ENCODE measurements around the gene MBD5. TPM values are rescaled to one million over a fixed set of nuclear protein-coding genes. Genes with fewer than 3 reads are reported as not detected.
"Not testable (repeated sequence)": the region's sequence is repeated elsewhere in the genome, so short reads cannot be mapped to it uniquely, and the experiment has no call there.

MBD5 gene
- total RNA-seq, 1 experiment from 2014 or later, result 8.5 TPM

DNA sequence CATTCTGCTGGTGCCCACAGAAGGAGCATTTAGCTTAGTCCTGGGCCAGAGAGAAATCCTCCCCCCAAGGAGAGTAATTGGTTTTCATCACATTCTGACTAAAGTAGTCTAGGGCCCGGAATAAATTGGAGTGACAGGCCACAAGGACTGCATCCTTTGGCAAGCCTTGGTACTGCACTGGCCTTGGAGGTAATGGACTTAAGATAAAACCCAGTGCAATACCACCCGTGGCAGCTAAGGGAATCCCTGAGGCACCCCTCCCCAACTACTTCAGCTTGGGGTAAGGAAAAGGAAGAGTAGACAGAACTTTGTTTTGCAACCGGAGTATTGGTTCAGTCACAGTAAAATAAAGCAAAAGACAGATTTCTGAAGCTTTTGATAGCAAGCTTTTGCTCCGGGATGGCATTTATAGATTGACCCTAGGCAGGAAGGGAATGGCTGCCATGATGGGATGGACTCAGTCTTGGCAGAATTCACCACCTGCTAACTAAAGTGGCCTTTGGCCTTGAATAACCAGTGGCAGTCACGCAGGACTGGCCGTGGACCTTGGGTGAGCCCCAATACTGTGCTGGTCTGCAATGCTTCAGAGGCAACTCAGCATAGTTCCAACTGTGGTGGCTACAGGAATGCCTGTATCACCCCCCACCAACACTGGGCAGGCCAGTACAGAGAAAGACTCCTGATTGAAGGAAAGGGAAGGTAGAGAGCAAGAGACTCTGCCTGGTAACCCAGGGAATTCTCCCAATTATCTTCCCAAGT lies 14.5 kb upstream of the MBD5 start:
- Histone ChIP-seq H4K20me1 (ENCODE audit: low read length) (0 out of 2 replicates have a peak, but pooled peaks cover 2% of the 10 kb centered on the region), H3K27me3 (ENCODE audit: low read length) (no peaks in the 10 kb centered on the region), H3K36me3 (ENCODE audit: low read depth, low read length) (peaks cover 11% of the 10 kb centered on the region; the same call in 1 of the 2 replicates), H2AFZ (ENCODE audit: low read length) (no peak overlapping the region), H3K4me1 (ENCODE audit: insufficient read depth, low read length) (0 out of 2 replicates have a peak, but pooled peaks cover 3% of the 10 kb centered on the region), H3K4me3 (ENCODE audit: low read length) (no peak overlapping the region), H3K4me2 (ENCODE audit: low read length) (no peak overlapping the region), H3K9me2 (replicated peaks; ENCODE audit: low read length) (no peaks in the 10 kb centered on the region), H3F3A (ENCODE audit: low read length, unreplicated experiment) (no peaks in the 10 kb centered on the region), H3K9me3 (ENCODE audit: low read length) (no peaks in the 10 kb centered on the region), H3K79me2 (ENCODE audit: low read length) (peaks cover 100% of the 10 kb centered on the region), H3K27ac (ENCODE audit: low read length) (no peak overlapping the region), H3K9ac (ENCODE audit: low read length) (no peak overlapping the region)
- no peak for ATAC-seq
- no TSS peak for BruUV-seq (replicated peaks)
- TF ChIP-seq EZH2 (IDR thresholded peaks at IDR 0.05; ENCODE audit: low read length, unreplicated experiment) (no peak), EZH2phosphoT487 (IDR thresholded peaks at IDR 0.05; ENCODE audit: borderline replicate concordance, low read length) (no peak), CTCF (conservative IDR thresholded peaks at IDR 0.05; ENCODE audit: low read depth, low read length) (no peak)
- POLR2A ChIA-PET (ENCODE audit: unreplicated experiment), result no interaction called here
- CTCF ChIA-PET, result no interaction called here
- no peak for DNase-seq
- intact Hi-C loops (cut with micrococcal nuclease), result no loop called here

DNA sequence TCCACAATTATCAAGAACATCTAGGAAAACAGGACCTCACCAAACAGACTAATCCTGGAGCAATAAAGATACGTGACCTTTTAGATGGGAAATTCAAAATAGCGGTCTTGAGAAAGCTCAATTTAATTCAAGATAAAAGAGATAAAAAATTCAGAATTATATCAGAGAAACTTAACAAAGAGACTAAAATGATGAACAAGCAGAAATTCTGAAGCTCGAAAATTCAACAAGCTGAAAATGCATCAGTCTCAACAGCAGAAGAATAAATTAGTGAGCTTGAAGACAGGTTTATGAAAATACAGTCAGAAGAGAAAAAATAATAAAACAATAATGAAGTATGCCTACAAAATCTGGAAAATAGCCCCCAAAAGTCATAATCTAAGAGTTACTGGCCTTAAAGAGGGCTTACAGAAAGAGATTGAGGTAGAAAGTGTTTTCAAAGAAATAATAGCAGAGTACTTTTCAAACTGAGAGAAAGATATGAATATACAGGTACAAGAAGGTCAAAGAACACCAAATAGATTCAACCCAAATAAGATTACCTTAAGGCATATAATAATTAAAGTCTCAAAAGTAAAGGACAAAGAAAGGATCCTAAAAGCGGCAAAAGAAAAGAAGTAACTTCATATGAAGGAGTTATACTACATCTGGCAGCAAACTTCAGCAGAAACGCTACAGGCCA lies 13.5 kb upstream of the MBD5 start:
- no TSS peak for BruUV-seq (replicated peaks)
- no peaks in the 10 kb centered on the region for H3K9me2 ChIP-seq (replicated peaks; ENCODE audit: low read length)
- CTCF ChIA-PET, result no interaction called here

GRCh38 chr2:148008411-148008810 lies 12.5 kb upstream of the MBD5 start:
- H3K27ac ChIP-seq (ENCODE audit: low read length); H3K27me3 ChIP-seq (ENCODE audit: low read length); ATAC-seq; H3K4me3 ChIP-seq (ENCODE audit: low read length); H3K4me1 ChIP-seq (ENCODE audit: insufficient read depth, low read length); H3K9ac ChIP-seq (ENCODE audit: low read length); CTCF ChIA-PET; intact Hi-C loops (cut with micrococcal nuclease); H4K20me1 ChIP-seq (ENCODE audit: low read length); H3K4me2 ChIP-seq (ENCODE audit: low read length); POLR2A ChIA-PET (ENCODE audit: unreplicated experiment); H2AFZ ChIP-seq (ENCODE audit: low read length); H3F3A ChIP-seq (ENCODE audit: low read length, unreplicated experiment); BruUV-seq (replicated peaks); H3K9me3 ChIP-seq (ENCODE audit: low read length); H3K9me2 ChIP-seq (replicated peaks; ENCODE audit: low read length); DNase-seq: not testable (repeated sequence)
- peaks cover 11% of the 10 kb centered on the region; the same call in 1 of the 2 replicates for H3K36me3 ChIP-seq (ENCODE audit: low read depth, low read length)
- H3K79me2 ChIP-seq (ENCODE audit: low read length), result peaks cover 100% of the 10 kb centered on the region

More for the DNA sequence above, 13.5 kb upstream of the MBD5 start:
- Histone ChIP-seq H3K36me3 (ENCODE audit: low read depth, low read length) (peaks cover 11% of the 10 kb centered on the region; the same call in 1 of the 2 replicates), H3K9ac (ENCODE audit: low read length) (no peak overlapping the region), H3K27me3 (ENCODE audit: low read length) (no peaks in the 10 kb centered on the region), H3K9me3 (ENCODE audit: low read length) (no peaks in the 10 kb centered on the region), H3F3A (ENCODE audit: low read length, unreplicated experiment) (no peaks in the 10 kb centered on the region), H3K79me2 (ENCODE audit: low read length) (peaks cover 100% of the 10 kb centered on the region), H3K27ac (ENCODE audit: low read length) (no peak overlapping the region), H3K4me2 (ENCODE audit: low read length) (no peak overlapping the region), H2AFZ (ENCODE audit: low read length) (no peak overlapping the region), H4K20me1 (ENCODE audit: low read length) (0 out of 2 replicates have a peak, but pooled peaks cover 10% of the 10 kb centered on the region), H3K4me3 (ENCODE audit: low read length) (no peak overlapping the region), H3K4me1 (ENCODE audit: insufficient read depth, low read length) (0 out of 2 replicates have a peak, but pooled peaks cover 3% of the 10 kb centered on the region)
- DNase-seq (no peak), ATAC-seq (no peak)
- TF ChIP-seq EZH2 (IDR thresholded peaks at IDR 0.05; ENCODE audit: low read length, unreplicated experiment) (no peak), EZH2phosphoT487 (IDR thresholded peaks at IDR 0.05; ENCODE audit: borderline replicate concordance, low read length) (no peak), CTCF (conservative IDR thresholded peaks at IDR 0.05; ENCODE audit: low read depth, low read length) (no peak)
- intact Hi-C loops (cut with micrococcal nuclease), result no loop called here
- POLR2A ChIA-PET (ENCODE audit: unreplicated experiment), result no interaction called here
